ENCODE measurements around the gene SLAMF7.

SLAMF7 gene

GRCh38 chr1:160800645-160801408, 61.8 kb downstream of the SLAMF7 start:
- no peak for DNase-seq

GRCh38 chr1:160801836-160802580, 63.0 kb downstream of the SLAMF7 start:
- no peak for DNase-seq
